K562 (cell line): ENCODE data around the gene ZNF615.

Experiments
- CAMTA2 ChIP-seq: fragments of 250-450 bp; sonication (Bioruptor Pico); conservative IDR thresholded peaks from 2 replicates; pipeline ENCODE4 v1.5.1; 2022
- KDM1A ChIP-seq, 2 experiments: fragments of 450-650 bp; IDR thresholded peaks; 2 replicates each; pipeline ENCODE4 v1.6.1; 2016; ENCODE audit warnings: mild to moderate bottlenecking in 2 of 2
- MXI1 ChIP-seq: IDR thresholded peaks from 2 replicates; pipeline ENCODE4 v1.6.1; 2011; ENCODE audit warnings: low read depth, mild to moderate bottlenecking, improper control_type of control experiment, low read length
- NR3C1 ChIP-seq: sonication (generic); formaldehyde crosslinking; IDR thresholded peaks from 2 replicates; pipeline ENCODE4 v1.8.1; 2022; ENCODE audit warnings: missing genetic modification reagents
- POLR2A ChIP-seq: fragments of 450-650 bp; conservative IDR thresholded peaks from 2 replicates; pipeline ENCODE4 v1.6.1; 2016
- RBFOX2 ChIP-seq: fragments of 200-400 bp; formaldehyde crosslinking; IDR thresholded peaks from 2 replicates; pipeline ENCODE4 v1.6.1; 2017; ENCODE audit warnings: low read depth, mild to moderate bottlenecking, low read length, moderate library complexity
- SNIP1 ChIP-seq: fragments of 450-650 bp; IDR thresholded peaks from 2 replicates; pipeline ENCODE4 v1.7.1; 2017; ENCODE audit warnings: low read depth, mild to moderate bottlenecking
- YY1 ChIP-seq, 3 experiments: IDR thresholded peaks; 2 replicates each; pipeline ENCODE4 v1.6.1; 2011; ENCODE audit warnings: low read length in 2 of 3, mild to moderate bottlenecking in 2 of 3, moderate library complexity in 2 of 3, borderline replicate concordance in 1 of 3, control low read depth in 1 of 3, low read depth in 1 of 3; ENCODE audit not compliant: insufficient read depth in 3 of 3, insufficient replicate concordance in 2 of 3, control insufficient read depth in 1 of 3, insufficient read length in 1 of 3; ENCODE audit errors: extremely low read depth in 1 of 3
- ZNF274 ChIP-seq: IDR thresholded peaks from 2 replicates; pipeline ENCODE4 v1.6.1; 2011; ENCODE audit warnings: low read depth, mild to moderate bottlenecking, low read length, moderate library complexity, borderline replicate concordance
- ZNF589 ChIP-seq: fragments of 200-800 bp; sonication (Bioruptor generic); IDR thresholded peaks from 2 replicates; pipeline ENCODE4 v1.6.1; 2016; ENCODE audit warnings: low read depth, missing genetic modification characterization, missing compliant biosample characterization
- TF ChIP-seq, protein P1 (sequence below): fragments of 250-450 bp; sonication (Bioruptor Pico); IDR thresholded peaks from 2 replicates; pipeline ENCODE4 v1.8.0; 2022; ENCODE audit warnings: moderate library complexity, mild to moderate bottlenecking, inconsistent platforms
- TF ChIP-seq, protein P2 (sequence below), 3 experiments: IDR thresholded peaks in 2 of 3; conservative IDR thresholded peaks in 1 of 3; 2 replicates each; pipeline ENCODE4 v1.5.1; 2011 to 2012; ENCODE audit warnings: low read length in 3 of 3, mild to moderate bottlenecking in 3 of 3, control low read depth in 2 of 3, improper control_type of control experiment in 1 of 3, inconsistent platforms in 1 of 3, low read depth in 1 of 3, mixed read lengths in 1 of 3, moderate library complexity in 1 of 3; ENCODE audit not compliant: insufficient read depth in 2 of 3
- TF ChIP-seq, protein P3 (sequence below): fragments of 450-650 bp; formaldehyde crosslinking; IDR thresholded peaks from 2 replicates; pipeline ENCODE4 v1.4.0; 2020; ENCODE audit warnings: mild to moderate bottlenecking, moderate library complexity
- TF ChIP-seq, protein P4 (sequence below): fragments of 250-450 bp; sonication (Bioruptor Pico); IDR thresholded peaks from 2 replicates; pipeline ENCODE4 v1.5.0; 2020; ENCODE audit warnings: mild to moderate bottlenecking

DNA sequence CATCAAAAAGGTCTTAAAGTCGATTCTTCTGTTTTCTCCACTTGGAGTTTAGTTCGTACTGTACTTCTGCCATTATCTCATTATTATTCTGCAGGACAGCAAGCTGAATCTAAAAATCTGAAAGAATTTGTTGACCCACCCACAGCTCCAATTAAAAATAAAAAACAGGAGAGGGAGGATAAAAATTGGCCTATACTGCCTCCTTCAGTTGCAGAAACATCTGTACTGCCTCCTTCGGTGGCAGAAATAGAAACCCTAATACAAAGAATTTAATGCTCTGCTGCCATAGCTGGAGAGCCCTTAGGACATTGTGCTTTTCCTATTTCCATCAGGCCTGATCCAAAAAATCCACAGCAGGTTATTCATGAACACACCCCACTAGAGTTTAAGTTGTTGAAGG lies 31.2 kb downstream of the ZNF615 start:
- no peak for TF ChIP-seq POLR2A
- no peak for TF ChIP-seq ZNF274
- TF ChIP-seq, protein P1, sequence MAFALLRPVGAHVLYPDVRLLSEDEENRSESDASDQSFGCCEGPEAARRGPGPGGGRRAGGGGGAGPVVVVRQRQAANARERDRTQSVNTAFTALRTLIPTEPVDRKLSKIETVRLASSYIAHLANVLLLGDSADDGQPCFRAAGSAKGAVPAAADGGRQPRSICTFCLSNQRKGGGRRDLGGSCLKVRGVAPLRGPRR: no peak
- TF ChIP-seq, protein P2, sequence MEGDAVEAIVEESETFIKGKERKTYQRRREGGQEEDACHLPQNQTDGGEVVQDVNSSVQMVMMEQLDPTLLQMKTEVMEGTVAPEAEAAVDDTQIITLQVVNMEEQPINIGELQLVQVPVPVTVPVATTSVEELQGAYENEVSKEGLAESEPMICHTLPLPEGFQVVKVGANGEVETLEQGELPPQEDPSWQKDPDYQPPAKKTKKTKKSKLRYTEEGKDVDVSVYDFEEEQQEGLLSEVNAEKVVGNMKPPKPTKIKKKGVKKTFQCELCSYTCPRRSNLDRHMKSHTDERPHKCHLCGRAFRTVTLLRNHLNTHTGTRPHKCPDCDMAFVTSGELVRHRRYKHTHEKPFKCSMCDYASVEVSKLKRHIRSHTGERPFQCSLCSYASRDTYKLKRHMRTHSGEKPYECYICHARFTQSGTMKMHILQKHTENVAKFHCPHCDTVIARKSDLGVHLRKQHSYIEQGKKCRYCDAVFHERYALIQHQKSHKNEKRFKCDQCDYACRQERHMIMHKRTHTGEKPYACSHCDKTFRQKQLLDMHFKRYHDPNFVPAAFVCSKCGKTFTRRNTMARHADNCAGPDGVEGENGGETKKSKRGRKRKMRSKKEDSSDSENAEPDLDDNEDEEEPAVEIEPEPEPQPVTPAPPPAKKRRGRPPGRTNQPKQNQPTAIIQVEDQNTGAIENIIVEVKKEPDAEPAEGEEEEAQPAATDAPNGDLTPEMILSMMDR (IDR thresholded peaks at IDR 0.05 in 2 of 3, conservative IDR thresholded peaks at IDR 0.05 in 1 of 3; ENCODE audit: insufficient read depth in 2 of 3, low read depth in 1 of 3, low read length in 3 of 3): peak in 2 of 3 experiments; percentile 9 to 12; a peak in 1 of 6 replicates
- no peak for TF ChIP-seq SNIP1
- TF ChIP-seq RBFOX2: no peak
- TF ChIP-seq KDM1A (IDR thresholded peaks at IDR 0.05): no peak
- no peak for TF ChIP-seq MXI1
- no peak for TF ChIP-seq CAMTA2 (CRISPR knock-in tag)
- no peak for TF ChIP-seq ZNF589
- TF ChIP-seq NR3C1 (CRISPR knock-in tag): no peak
- TF ChIP-seq, protein P3, sequence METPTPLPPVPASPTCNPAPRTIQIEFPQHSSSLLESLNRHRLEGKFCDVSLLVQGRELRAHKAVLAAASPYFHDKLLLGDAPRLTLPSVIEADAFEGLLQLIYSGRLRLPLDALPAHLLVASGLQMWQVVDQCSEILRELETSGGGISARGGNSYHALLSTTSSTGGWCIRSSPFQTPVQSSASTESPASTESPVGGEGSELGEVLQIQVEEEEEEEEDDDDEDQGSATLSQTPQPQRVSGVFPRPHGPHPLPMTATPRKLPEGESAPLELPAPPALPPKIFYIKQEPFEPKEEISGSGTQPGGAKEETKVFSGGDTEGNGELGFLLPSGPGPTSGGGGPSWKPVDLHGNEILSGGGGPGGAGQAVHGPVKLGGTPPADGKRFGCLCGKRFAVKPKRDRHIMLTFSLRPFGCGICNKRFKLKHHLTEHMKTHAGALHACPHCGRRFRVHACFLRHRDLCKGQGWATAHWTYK (CRISPR knock-in tag): no peak
- TF ChIP-seq YY1 (IDR thresholded peaks at IDR 0.05; ENCODE audit: borderline replicate concordance in 1 of 3, control insufficient read depth in 1 of 3, extremely low read depth in 1 of 3, insufficient read depth in 3 of 3, insufficient read length in 1 of 3, insufficient replicate concordance in 2 of 3, low read depth in 1 of 3, low read length in 2 of 3): no peak
- TF ChIP-seq, protein P4, sequence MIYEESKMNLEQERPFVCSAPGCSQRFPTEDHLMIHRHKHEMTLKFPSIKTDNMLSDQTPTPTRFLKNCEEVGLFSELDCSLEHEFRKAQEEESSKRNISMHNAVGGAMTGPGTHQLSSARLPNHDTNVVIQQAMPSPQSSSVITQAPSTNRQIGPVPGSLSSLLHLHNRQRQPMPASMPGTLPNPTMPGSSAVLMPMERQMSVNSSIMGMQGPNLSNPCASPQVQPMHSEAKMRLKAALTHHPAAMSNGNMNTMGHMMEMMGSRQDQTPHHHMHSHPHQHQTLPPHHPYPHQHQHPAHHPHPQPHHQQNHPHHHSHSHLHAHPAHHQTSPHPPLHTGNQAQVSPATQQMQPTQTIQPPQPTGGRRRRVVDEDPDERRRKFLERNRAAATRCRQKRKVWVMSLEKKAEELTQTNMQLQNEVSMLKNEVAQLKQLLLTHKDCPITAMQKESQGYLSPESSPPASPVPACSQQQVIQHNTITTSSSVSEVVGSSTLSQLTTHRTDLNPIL (CRISPR knock-in tag): no peak
